HEK293T (cell line): Measurements from ENCODE around the gene CDH20.

Source experiments
- ARNT ChIP-seq: fragments of 450-650 bp; IDR thresholded peaks from 2 replicates; pipeline ENCODE4 v1.6.1; 2017; ENCODE audit warnings: mild to moderate bottlenecking
- BHLHE40 ChIP-seq: fragments of 450-650 bp; IDR thresholded peaks from 2 replicates; pipeline ENCODE4 v1.6.1; 2016; ENCODE audit warnings: mild to moderate bottlenecking, moderate library complexity, borderline replicate concordance
- CTBP1 ChIP-seq: fragments of 450-650 bp; IDR thresholded peaks from 2 replicates; pipeline ENCODE4 v1.6.1; 2016; ENCODE audit warnings: borderline replicate concordance
- ELF4 ChIP-seq: fragments of 450-650 bp; IDR thresholded peaks from 2 replicates; pipeline ENCODE4 v1.6.1; 2017; ENCODE audit warnings: antibody characterized with exemption
- FOXA1 ChIP-seq: fragments of 450-650 bp; IDR thresholded peaks from 2 replicates; pipeline ENCODE4 v1.6.1; 2016; ENCODE audit warnings: mild to moderate bottlenecking
- FOXK2 ChIP-seq: fragments of 450-650 bp; IDR thresholded peaks from 2 replicates; pipeline ENCODE4 v1.6.1; 2016; ENCODE audit warnings: mild to moderate bottlenecking
- FOXM1 ChIP-seq: fragments of 450-650 bp; IDR thresholded peaks from 2 replicates; pipeline ENCODE4 v1.6.1; 2017; ENCODE audit warnings: mild to moderate bottlenecking, borderline replicate concordance
- LEF1 ChIP-seq: fragments of 450-650 bp; IDR thresholded peaks from 2 replicates; pipeline ENCODE4 v1.6.1; 2017; ENCODE audit warnings: mild to moderate bottlenecking, borderline replicate concordance
- SP1 ChIP-seq: fragments of 450-650 bp; IDR thresholded peaks from 2 replicates; pipeline ENCODE4 v1.6.1; 2017
- SUZ12 ChIP-seq: fragments of 450-650 bp; IDR thresholded peaks from 2 replicates; pipeline ENCODE4 v1.6.1; 2016; ENCODE audit warnings: mild to moderate bottlenecking
- TARDBP ChIP-seq: fragments of 450-650 bp; IDR thresholded peaks from 2 replicates; pipeline ENCODE4 v1.6.1; 2016
- ZNF384 ChIP-seq: fragments of 450-650 bp; IDR thresholded peaks from 2 replicates; pipeline ENCODE4 v1.6.1; 2016
- TF ChIP-seq, protein P1 (sequence below): fragments of 450-650 bp; IDR thresholded peaks from 2 replicates; pipeline ENCODE4 v1.6.1; 2016

DNA sequence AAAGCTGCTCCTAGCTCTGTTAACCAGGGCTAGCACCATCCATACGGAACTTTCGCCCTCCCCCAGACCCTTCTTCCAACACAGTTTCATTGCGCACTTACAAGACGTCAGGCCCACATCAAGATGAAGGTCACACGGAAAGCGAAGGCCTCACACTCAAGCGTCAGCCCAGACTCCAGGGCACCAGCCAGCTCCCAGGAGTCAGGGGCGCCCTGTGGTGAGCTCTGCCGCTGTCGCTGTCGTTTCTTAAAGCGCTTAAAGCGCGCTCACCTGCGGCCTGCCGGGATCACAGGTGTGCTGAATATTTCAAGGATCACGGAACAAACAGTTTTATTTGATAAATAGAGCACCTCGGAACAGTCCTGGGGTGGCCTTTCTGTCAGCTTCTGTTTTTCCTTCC, 163.1 kb downstream of the CDH20 start:
- TF ChIP-seq FOXK2 = no peak
- TF ChIP-seq SP1 = no peak
- no peak for TF ChIP-seq ELF4
- TF ChIP-seq ZNF384 = no peak
- no peak for TF ChIP-seq BHLHE40
- no peak for TF ChIP-seq ARNT
- TF ChIP-seq TARDBP = no peak
- TF ChIP-seq LEF1 = no peak
- no peak for TF ChIP-seq SUZ12
- no peak for TF ChIP-seq FOXM1
- TF ChIP-seq, protein P1, sequence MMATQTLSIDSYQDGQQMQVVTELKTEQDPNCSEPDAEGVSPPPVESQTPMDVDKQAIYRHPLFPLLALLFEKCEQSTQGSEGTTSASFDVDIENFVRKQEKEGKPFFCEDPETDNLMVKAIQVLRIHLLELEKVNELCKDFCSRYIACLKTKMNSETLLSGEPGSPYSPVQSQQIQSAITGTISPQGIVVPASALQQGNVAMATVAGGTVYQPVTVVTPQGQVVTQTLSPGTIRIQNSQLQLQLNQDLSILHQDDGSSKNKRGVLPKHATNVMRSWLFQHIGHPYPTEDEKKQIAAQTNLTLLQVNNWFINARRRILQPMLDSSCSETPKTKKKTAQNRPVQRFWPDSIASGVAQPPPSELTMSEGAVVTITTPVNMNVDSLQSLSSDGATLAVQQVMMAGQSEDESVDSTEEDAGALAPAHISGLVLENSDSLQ = no peak
- no peak for TF ChIP-seq FOXA1
- no peak for TF ChIP-seq CTBP1
